Hepatocyte (in vitro differentiated cells): ENCODE measurements around the gene COPS6. TPM values are rescaled to one million over a fixed set of nuclear protein-coding genes. Genes with fewer than 3 reads are reported as not detected.

ENCODE experiments used
- DNase-seq: peaks from one replicate; pipeline ENCODE4 v3.0.0-alpha.2; 2016; ENCODE audit warnings: low spot score
- H2AFZ ChIP-seq: fragments of 200-600 bp; sonication (generic); 2 replicates; pipeline ENCODE4 v1.6.0; 2016; ENCODE audit warnings: antibody characterized with exemption, mild to moderate bottlenecking
- H3K27ac ChIP-seq: fragments of 200-600 bp; sonication (generic); 2 replicates; pipeline ENCODE4 v1.5.1; 2016; ENCODE audit warnings: mild to moderate bottlenecking
- H3K27me3 ChIP-seq: fragments of 200-600 bp; sonication (generic); 2 replicates; pipeline ENCODE4 v1.6.1; 2016
- H3K36me3 ChIP-seq: fragments of 200-600 bp; sonication (generic); replicated peaks from 2 replicates; pipeline ENCODE4 v1.5.1; 2016; ENCODE audit warnings: low read depth; ENCODE audit not compliant: insufficient read depth
- H3K4me1 ChIP-seq: fragments of 200-600 bp; sonication (generic); 2 replicates; pipeline ENCODE4 v1.5.1; 2016; ENCODE audit warnings: mild to moderate bottlenecking, moderate library complexity; ENCODE audit not compliant: insufficient read depth
- H3K4me2 ChIP-seq: fragments of 200-600 bp; sonication (generic); 2 replicates; pipeline ENCODE4 v1.6.0; 2016
- H3K4me3 ChIP-seq: fragments of 200-600 bp; sonication (generic); 2 replicates; pipeline ENCODE4 v1.5.1; 2016; ENCODE audit warnings: mild to moderate bottlenecking
- H3K79me2 ChIP-seq: fragments of 200-600 bp; sonication (generic); 2 replicates; pipeline ENCODE4 v1.6.0; 2017; ENCODE audit warnings: mild to moderate bottlenecking
- H3K9me2 ChIP-seq: fragments of 200-600 bp; sonication (generic); replicated peaks from 2 replicates; pipeline ENCODE4 v1.6.0; 2017; ENCODE audit warnings: mild to moderate bottlenecking; ENCODE audit not compliant: insufficient read depth
- H3K9me3 ChIP-seq: fragments of 200-600 bp; sonication (generic); 2 replicates; pipeline ENCODE4 v1.5.1; 2016; ENCODE audit warnings: low read depth, mild to moderate bottlenecking
- H4K20me1 ChIP-seq: fragments of 200-600 bp; sonication (generic); 2 replicates; pipeline ENCODE4 v1.6.0; 2016; ENCODE audit warnings: mild to moderate bottlenecking; ENCODE audit not compliant: insufficient read depth, poor library complexity, severe bottlenecking
- EZH2 ChIP-seq: fragments of 200-600 bp; sonication (generic); IDR thresholded peaks from 2 replicates; pipeline ENCODE4 v1.6.1; 2016; ENCODE audit warnings: antibody characterized with exemption, mild to moderate bottlenecking, borderline replicate concordance
- EZH2phosphoT487 ChIP-seq: fragments of 200-600 bp; sonication (generic); IDR thresholded peaks from one replicate; pipeline ENCODE4 v1.6.1; 2018; ENCODE audit warnings: antibody characterized with exemption, mild to moderate bottlenecking, low read depth, moderate library complexity; ENCODE audit not compliant: unreplicated experiment, severe bottlenecking
- WGBS: methylation state at CpG from one replicate; pipeline ENCODE4 v1.1.6; 2016; ENCODE audit warnings: low lambda C conversion rate; ENCODE audit errors: missing lambda C conversion rate; 5-methylcytosine and 5-hydroxymethylcytosine counted together
- polyA plus RNA-seq: library from polyadenylated mRNA; unstranded; fragments of >200 nt; fragmentation: Nextera tagmentation; extraction: Ambion mirVana; gene quantifications from 2 replicates; pipeline ENCODE4 v1.2.1, GENCODE V29; 2016
- total RNA-seq: library from RNA; depleted of rRNA; stranded (reverse); fragments of >200 nt; gene quantifications from 2 replicates; pipeline ENCODE4 v1.2.3, GENCODE V29; 2014
- TF ChIP-seq, protein P1 (sequence below): fragments of 200-600 bp; sonication (generic); IDR thresholded peaks from 2 replicates; pipeline ENCODE4 v1.5.1; 2016; ENCODE audit warnings: antibody characterized with exemption, mild to moderate bottlenecking; ENCODE audit not compliant: poor library complexity

Gene COPS6
- total and polyA plus RNA-seq, 2 experiments from 2014 or later = 41.9 to 163 TPM

DNA sequence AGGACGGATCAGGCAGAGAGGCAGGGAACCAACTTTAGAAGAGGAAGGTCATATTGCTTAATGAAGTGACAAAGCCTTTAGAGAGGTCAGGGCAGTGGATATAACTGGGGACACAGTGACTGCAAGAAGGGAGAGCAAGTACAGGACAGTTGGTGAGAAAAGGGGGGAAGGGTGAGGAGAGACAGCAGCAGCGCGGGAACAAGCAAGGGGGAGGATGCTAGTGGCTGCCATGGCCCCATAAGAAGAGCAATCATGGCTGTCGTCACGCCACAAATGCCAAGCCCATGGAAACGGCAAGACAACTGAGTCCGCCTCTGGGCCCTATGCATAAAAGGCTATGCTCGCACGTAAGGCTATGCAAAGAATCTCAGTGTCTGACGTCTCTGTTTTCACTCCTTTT is 16.3 kb upstream of the COPS6 start:
- Histone ChIP-seq H3K9me3 (peaks cover 47% of the 10 kb centered on the region), H3K27me3 (no peaks in the 10 kb centered on the region), H3K4me3 (no peak overlapping the region), H3K4me1 (peaks cover 2% of the 10 kb centered on the region), H3K9me2 (no peaks in the 10 kb centered on the region), H3K4me2 (no peak overlapping the region), H3K36me3 (peaks cover 54% of the 10 kb centered on the region), H4K20me1 (no peaks in the 10 kb centered on the region), H3K27ac (no peak overlapping the region), H2AFZ (no peak overlapping the region), H3K79me2 (peaks cover 48% of the 10 kb centered on the region)
- 98% methylated on average over 10 of the region's 10 CpGs for WGBS
- TF ChIP-seq, protein P1, sequence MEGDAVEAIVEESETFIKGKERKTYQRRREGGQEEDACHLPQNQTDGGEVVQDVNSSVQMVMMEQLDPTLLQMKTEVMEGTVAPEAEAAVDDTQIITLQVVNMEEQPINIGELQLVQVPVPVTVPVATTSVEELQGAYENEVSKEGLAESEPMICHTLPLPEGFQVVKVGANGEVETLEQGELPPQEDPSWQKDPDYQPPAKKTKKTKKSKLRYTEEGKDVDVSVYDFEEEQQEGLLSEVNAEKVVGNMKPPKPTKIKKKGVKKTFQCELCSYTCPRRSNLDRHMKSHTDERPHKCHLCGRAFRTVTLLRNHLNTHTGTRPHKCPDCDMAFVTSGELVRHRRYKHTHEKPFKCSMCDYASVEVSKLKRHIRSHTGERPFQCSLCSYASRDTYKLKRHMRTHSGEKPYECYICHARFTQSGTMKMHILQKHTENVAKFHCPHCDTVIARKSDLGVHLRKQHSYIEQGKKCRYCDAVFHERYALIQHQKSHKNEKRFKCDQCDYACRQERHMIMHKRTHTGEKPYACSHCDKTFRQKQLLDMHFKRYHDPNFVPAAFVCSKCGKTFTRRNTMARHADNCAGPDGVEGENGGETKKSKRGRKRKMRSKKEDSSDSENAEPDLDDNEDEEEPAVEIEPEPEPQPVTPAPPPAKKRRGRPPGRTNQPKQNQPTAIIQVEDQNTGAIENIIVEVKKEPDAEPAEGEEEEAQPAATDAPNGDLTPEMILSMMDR = no peak
- no peak for TF ChIP-seq EZH2
- TF ChIP-seq EZH2phosphoT487 = no peak
- no peak for DNase-seq

DNA sequence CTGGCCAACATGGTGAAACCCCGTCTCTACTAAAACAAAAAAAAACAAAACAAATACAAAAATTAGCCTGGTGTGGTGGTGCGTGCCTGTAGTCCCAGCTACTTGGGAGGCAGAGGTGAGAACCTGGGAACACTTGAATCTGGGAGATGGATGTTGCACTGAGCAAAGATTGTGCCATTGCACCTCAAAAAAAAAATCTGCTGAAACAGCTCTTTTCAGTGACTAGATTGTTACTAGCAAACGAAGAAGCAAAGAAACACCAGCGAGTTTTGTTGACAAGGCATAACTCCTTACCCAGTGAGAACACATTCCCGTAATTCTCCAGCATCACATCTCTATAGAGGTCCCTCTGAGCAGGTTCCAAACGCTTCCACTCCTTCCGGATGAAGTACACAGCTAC is 13.9 kb upstream of the COPS6 start:
- H3K27ac ChIP-seq = no peak overlapping the region
- H3K27me3 ChIP-seq = no peaks in the 10 kb centered on the region
- no peak for TF ChIP-seq EZH2
- no peak for TF ChIP-seq EZH2phosphoT487
- TF ChIP-seq, protein P1 = no peak
- no peaks in the 10 kb centered on the region for H3K9me2 ChIP-seq
- peaks cover 44% of the 10 kb centered on the region for H3K9me3 ChIP-seq
- H3K36me3 ChIP-seq = peaks cover 54% of the 10 kb centered on the region
- no peak overlapping the region for H3K4me2 ChIP-seq
- 98% methylated on average over 7 of the region's 7 CpGs for WGBS
- peaks cover 20% of the 10 kb centered on the region for H3K4me1 ChIP-seq
- peaks cover 13% of the 10 kb centered on the region for H4K20me1 ChIP-seq
- DNase-seq = no peak
- peaks cover 71% of the 10 kb centered on the region for H3K79me2 ChIP-seq
- no peak overlapping the region for H2AFZ ChIP-seq
- no peak overlapping the region for H3K4me3 ChIP-seq

DNA sequence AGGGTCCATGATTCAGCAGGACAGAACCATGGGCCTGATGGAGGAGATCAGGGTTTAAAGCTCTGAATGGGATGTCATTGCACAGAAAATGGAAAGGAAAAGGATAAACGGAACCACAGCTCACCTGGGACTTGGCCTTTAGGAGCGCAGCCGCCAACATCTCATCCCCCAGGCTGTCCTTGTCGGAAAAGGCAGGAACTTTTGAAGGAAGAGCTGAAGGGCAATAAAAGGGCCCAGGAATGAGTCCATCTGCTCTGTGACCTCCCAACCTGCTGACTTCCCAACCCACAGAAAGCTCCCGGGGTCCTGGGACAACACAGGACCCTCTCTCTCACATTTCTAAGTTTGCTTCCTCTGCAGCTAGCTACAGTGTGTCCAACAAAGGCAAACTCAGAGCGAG is 13.4 kb upstream of the COPS6 start:
- H3K4me2 ChIP-seq = no peak overlapping the region
- H4K20me1 ChIP-seq = peaks cover 17% of the 10 kb centered on the region
- H3K4me3 ChIP-seq = no peak overlapping the region
- no peaks in the 10 kb centered on the region for H3K27me3 ChIP-seq
- peaks cover 38% of the 10 kb centered on the region for H3K9me3 ChIP-seq
- H2AFZ ChIP-seq = no peak overlapping the region
- no peak overlapping the region for H3K27ac ChIP-seq
- H3K79me2 ChIP-seq = peaks cover 75% of the 10 kb centered on the region
- peaks cover 25% of the 10 kb centered on the region for H3K4me1 ChIP-seq
- no peak for DNase-seq
- H3K9me2 ChIP-seq = no peaks in the 10 kb centered on the region
- TF ChIP-seq EZH2 (no peak), EZH2phosphoT487 (no peak)
- TF ChIP-seq, protein P1 = no peak
- peaks cover 54% of the 10 kb centered on the region for H3K36me3 ChIP-seq
- WGBS = 96% methylated on average over 6 of the region's 6 CpGs

DNA sequence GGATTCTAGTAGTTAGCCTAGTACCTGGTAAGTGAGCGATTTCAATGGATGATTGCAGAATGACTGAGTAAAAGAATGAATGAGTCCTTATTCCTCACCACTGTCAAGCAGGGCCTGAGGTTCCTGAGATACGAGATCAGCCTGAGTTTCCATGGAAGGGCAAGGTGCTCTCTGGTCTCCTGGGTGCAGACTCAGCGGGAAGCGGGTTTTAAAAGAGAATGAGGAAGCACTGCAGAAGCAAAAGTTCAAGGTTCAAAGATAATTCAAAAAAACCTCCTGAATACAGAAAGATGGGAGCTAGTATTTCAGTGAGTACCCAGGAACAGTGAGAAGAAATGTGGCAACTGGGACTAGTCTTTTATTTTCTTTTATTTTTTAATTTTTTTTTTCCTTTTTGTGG is 11.6 kb upstream of the COPS6 start:
- H4K20me1 ChIP-seq = peaks cover 17% of the 10 kb centered on the region
- peak overlapping the region; percentile 90 for H3K4me2 ChIP-seq
- TF ChIP-seq, protein P1 = no peak
- TF ChIP-seq EZH2phosphoT487 = no peak
- no peak for TF ChIP-seq EZH2
- H3K27ac ChIP-seq = peak overlapping the region; percentile 92
- H2AFZ ChIP-seq = no peak overlapping the region
- no peaks in the 10 kb centered on the region for H3K27me3 ChIP-seq
- peaks cover 20% of the 10 kb centered on the region for H3K9me3 ChIP-seq
- no peaks in the 10 kb centered on the region for H3K9me2 ChIP-seq
- WGBS = 85% methylated on average over 4 of the region's 4 CpGs
- H3K4me1 ChIP-seq = peaks cover 30% of the 10 kb centered on the region
- no peak for DNase-seq
- H3K36me3 ChIP-seq = peaks cover 36% of the 10 kb centered on the region
- H3K4me3 ChIP-seq = no peak overlapping the region
- H3K79me2 ChIP-seq = peaks cover 79% of the 10 kb centered on the region
